ENCODE results near the gene ARHGAP5.
"Not testable (repeated sequence)": the region's sequence is repeated elsewhere in the genome, so short reads cannot be mapped to it uniquely, and the experiment has no call there.

The ARHGAP5 gene

GRCh38 chr14:32129124-32129523, 52.0 kb downstream of the ARHGAP5 start:
- no peaks in the 10 kb centered on the region for H3K27me3 ChIP-seq (ENCODE audit: insufficient read depth, low read length)
- TF ChIP-seq EZH2 (IDR thresholded peaks at IDR 0.05; ENCODE audit: borderline replicate concordance, low read length) (no peak), CTCF (IDR thresholded peaks at IDR 0.05; ENCODE audit: low read length) (no peak)
- no peak overlapping the region for H3K27ac ChIP-seq (ENCODE audit: low read depth, low read length, poor library complexity, severe bottlenecking)
- no peak overlapping the region for H3K4me3 ChIP-seq (ENCODE audit: low read depth, low read length, poor library complexity, severe bottlenecking)
- no peaks in the 10 kb centered on the region for H3K79me2 ChIP-seq (ENCODE audit: insufficient read depth, low read length)
- H3K4me1 ChIP-seq (ENCODE audit: insufficient read depth, low read length, severe bottlenecking): no peaks in the 10 kb centered on the region
- H4K20me1 ChIP-seq (ENCODE audit: insufficient read depth, low read length): no peaks in the 10 kb centered on the region
- no peak overlapping the region for H3K9ac ChIP-seq (ENCODE audit: low read length)
- H3K36me3 ChIP-seq (ENCODE audit: insufficient read depth, low read length): no peaks in the 10 kb centered on the region
- no peaks in the 10 kb centered on the region for H3F3A ChIP-seq (ENCODE audit: insufficient read depth, low read length)
- H3K9me2 ChIP-seq (ENCODE audit: low read depth, low read length): no peaks in the 10 kb centered on the region
- no peak overlapping the region for H2AFZ ChIP-seq (ENCODE audit: low read length)
- no peak overlapping the region for H3K4me2 ChIP-seq (ENCODE audit: low read length)
- no peaks in the 10 kb centered on the region for H3K9me3 ChIP-seq (ENCODE audit: low read length)

- H3F3A ChIP-seq (ENCODE audit: insufficient read depth, low read length); H3K9ac ChIP-seq (ENCODE audit: low read length); H3K9me3 ChIP-seq (ENCODE audit: low read length); H3K4me3 ChIP-seq (ENCODE audit: low read depth, low read length, poor library complexity, severe bottlenecking); H4K20me1 ChIP-seq (ENCODE audit: insufficient read depth, low read length); H3K4me1 ChIP-seq (ENCODE audit: insufficient read depth, low read length, severe bottlenecking); H3K9me2 ChIP-seq (ENCODE audit: low read depth, low read length); H3K79me2 ChIP-seq (ENCODE audit: insufficient read depth, low read length); H3K4me2 ChIP-seq (ENCODE audit: low read length); H3K36me3 ChIP-seq (ENCODE audit: insufficient read depth, low read length); H2AFZ ChIP-seq (ENCODE audit: low read length); H3K27me3 ChIP-seq (ENCODE audit: insufficient read depth, low read length); H3K27ac ChIP-seq (ENCODE audit: low read depth, low read length, poor library complexity, severe bottlenecking): not testable (repeated sequence)
Observed at GRCh38 chr14:32131689-32132088, 54.6 kb downstream of the ARHGAP5 start.

DNA sequence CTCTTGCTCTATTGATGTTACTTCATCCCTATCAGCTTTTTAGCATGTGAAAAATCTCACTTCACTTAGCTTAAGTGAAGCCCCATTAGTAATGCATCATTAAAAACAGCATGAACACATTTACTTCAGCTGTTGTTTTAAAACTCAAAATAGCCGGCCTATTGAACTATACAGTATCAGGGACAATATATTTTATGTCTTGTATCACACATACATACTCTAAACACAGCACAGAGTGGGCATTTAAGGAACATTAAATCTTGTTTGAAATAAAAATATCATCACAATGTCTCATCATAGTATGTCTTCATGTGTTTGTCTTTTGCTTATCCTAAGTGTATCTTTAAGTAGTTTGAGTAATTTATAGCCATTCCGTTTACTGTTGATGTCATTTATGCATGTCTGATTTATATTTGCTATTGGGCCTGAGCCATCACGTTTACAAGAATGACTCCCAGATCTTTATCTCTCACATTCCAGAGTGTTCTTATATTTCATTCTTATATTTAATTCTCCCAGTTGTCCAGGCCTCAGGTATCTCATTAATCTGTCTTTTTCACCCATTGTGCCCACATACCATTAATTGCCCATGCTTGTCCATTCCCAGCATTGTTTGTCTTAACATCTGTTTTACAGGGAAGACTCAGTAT, 57.5 kb downstream of the ARHGAP5 start:
- no peaks in the 10 kb centered on the region for H3K9me2 ChIP-seq (ENCODE audit: low read depth, low read length)
- H3K36me3 ChIP-seq (ENCODE audit: insufficient read depth, low read length): no peaks in the 10 kb centered on the region
- H3K9me3 ChIP-seq (ENCODE audit: low read length): no peaks in the 10 kb centered on the region
- H3K4me1 ChIP-seq (ENCODE audit: insufficient read depth, low read length, severe bottlenecking): no peaks in the 10 kb centered on the region
- H3K9ac ChIP-seq (ENCODE audit: low read length): no peak overlapping the region
- H3K27ac ChIP-seq (ENCODE audit: low read depth, low read length, poor library complexity, severe bottlenecking): no peak overlapping the region
- no peaks in the 10 kb centered on the region for H3F3A ChIP-seq (ENCODE audit: insufficient read depth, low read length)
- H4K20me1 ChIP-seq (ENCODE audit: insufficient read depth, low read length): no peaks in the 10 kb centered on the region
- H2AFZ ChIP-seq (ENCODE audit: low read length): no peak overlapping the region
- H3K4me3 ChIP-seq (ENCODE audit: low read depth, low read length, poor library complexity, severe bottlenecking): no peak overlapping the region
- no peaks in the 10 kb centered on the region for H3K79me2 ChIP-seq (ENCODE audit: insufficient read depth, low read length)
- no peak for TF ChIP-seq EZH2 (IDR thresholded peaks at IDR 0.05; ENCODE audit: borderline replicate concordance, low read length)
- no peak for TF ChIP-seq CTCF (IDR thresholded peaks at IDR 0.05; ENCODE audit: low read length)
- H3K4me2 ChIP-seq (ENCODE audit: low read length): no peak overlapping the region
- no peaks in the 10 kb centered on the region for H3K27me3 ChIP-seq (ENCODE audit: insufficient read depth, low read length)

Measured in OCI-LY1 (cell line).